Urinary bladder (tissue), 4 donors: ENCODE data around the gene SLC25A17. TPM values are rescaled to one million over a fixed set of nuclear protein-coding genes. Genes with fewer than 3 reads are reported as not detected.
A peak's percentile ranks its signal among the peaks of the same experiment; 100 is the strongest.
"Not testable (repeated sequence)": the region's sequence is repeated elsewhere in the genome, so short reads cannot be mapped to it uniquely, and the experiment has no call there.

ENCODE experiments used
- DNase-seq: peaks from one replicate; pipeline ENCODE4 v3.0.0-alpha.2; 2015; ENCODE audit errors: extremely low spot score
- H3K27ac ChIP-seq: one replicate; pipeline ENCODE4 v1.5.1; 2013; ENCODE audit warnings: low read depth, mild to moderate bottlenecking, moderate library complexity
- H3K36me3 ChIP-seq: one replicate; pipeline ENCODE4 v1.6.1; 2013; ENCODE audit warnings: mild to moderate bottlenecking, moderate library complexity; ENCODE audit not compliant: insufficient read depth
- H3K4me1 ChIP-seq: one replicate; pipeline ENCODE4 v1.6.1; 2013; ENCODE audit warnings: mild to moderate bottlenecking, moderate library complexity; ENCODE audit not compliant: insufficient read depth
- H3K4me3 ChIP-seq: one replicate; pipeline ENCODE4 v1.5.1; 2013; ENCODE audit warnings: low read depth, low read length
- WGBS: extraction: QIAGEN DNeasy Blood & Tissue Kit; methylation state at CpG from one replicate; pipeline ENCODE4 v1.1.7; 2013; 5-methylcytosine and 5-hydroxymethylcytosine counted together
- polyA plus RNA-seq: library from polyadenylated mRNA; stranded (reverse); fragments of 200-250 nt; gene quantifications from one replicate; pipeline ENCODE4 v1.2.3, GENCODE V29; 2013
- total RNA-seq: library from RNA; depleted of rRNA; stranded (reverse); fragments of >200 nt; gene quantifications from one replicate; pipeline ENCODE4 v1.2.3, GENCODE V29; 2014
- donor health status: healthy with polysubstance abuse.
- donor health status: healthy.

Gene SLC25A17
- total and polyA plus RNA-seq, 2 donors: 13.3 to 20.1 TPM

DNA sequence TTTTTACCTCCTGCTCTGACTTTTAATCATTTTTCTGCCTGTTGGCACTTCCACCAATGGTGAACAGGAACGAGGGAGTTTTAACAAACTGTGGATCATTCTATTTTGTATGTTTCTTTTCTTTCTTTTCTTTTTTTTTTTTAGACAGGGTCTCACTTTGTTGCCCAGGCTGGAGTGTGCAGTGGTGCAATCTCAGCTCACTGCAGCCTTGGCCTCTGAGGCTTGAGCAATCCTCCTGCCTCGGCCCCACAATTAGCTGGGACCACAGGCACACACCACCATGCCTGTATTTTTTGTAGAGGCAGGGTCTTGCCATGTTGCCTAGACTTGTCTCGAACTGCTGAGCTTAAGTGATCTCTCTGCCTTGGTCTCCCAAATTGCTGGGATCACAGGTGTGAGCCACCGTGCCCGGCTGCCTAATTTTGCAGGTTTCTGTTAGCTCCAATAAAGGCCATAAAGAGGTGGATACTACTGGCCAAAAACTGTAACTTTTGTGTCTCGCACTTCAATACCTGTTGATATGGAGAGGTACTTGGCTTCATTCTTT, 59.8 kb downstream of the SLC25A17 start:
- Histone ChIP-seq H3K27ac (no peak overlapping the region), H3K4me3 (no peak overlapping the region), H3K36me3 (no peaks in the 10 kb centered on the region), H3K4me1 (no peaks in the 10 kb centered on the region)
- 93% methylated on average over 6 of the region's 6 CpGs for WGBS
- DNase-seq: no peak

- not testable (repeated sequence) for H3K27ac ChIP-seq, H3K4me1 ChIP-seq
Measured at GRCh38 chr22:40758851-40759250, 60.3 kb downstream of the SLC25A17 start.

DNA sequence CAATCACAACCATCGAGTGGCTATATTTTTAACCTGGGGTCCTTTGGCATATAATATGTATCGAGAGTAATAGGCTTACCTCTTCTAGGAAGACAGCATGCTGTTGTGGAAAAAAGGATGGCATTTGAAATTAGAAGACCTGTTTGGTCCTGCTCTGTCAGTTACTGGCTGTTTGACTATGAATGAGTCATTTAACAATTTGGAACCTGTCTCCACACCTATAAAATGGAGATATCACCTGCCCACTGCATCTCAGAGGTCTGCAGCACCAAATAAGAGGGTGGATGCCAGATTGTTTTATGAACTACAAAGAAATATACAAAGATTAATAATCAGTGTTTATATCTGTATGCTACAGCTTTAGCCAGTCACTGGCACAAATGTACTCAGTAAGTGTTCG, 60.8 kb downstream of the SLC25A17 start:
- no peak overlapping the region for H3K27ac ChIP-seq
- DNase-seq: no peak
- H3K4me1 ChIP-seq: no peaks in the 10 kb centered on the region
- H3K4me3 ChIP-seq: no peak overlapping the region
- no peaks in the 10 kb centered on the region for H3K36me3 ChIP-seq
- 87% methylated on average over 3 of the region's 3 CpGs for WGBS

More at GRCh38 chr22:40758851-40759250, 60.3 kb downstream of the SLC25A17 start:
- not testable (repeated sequence) for H3K36me3 ChIP-seq, DNase-seq, H3K4me3 ChIP-seq
- 89% methylated on average over 13 of the region's 13 CpGs for WGBS

DNA sequence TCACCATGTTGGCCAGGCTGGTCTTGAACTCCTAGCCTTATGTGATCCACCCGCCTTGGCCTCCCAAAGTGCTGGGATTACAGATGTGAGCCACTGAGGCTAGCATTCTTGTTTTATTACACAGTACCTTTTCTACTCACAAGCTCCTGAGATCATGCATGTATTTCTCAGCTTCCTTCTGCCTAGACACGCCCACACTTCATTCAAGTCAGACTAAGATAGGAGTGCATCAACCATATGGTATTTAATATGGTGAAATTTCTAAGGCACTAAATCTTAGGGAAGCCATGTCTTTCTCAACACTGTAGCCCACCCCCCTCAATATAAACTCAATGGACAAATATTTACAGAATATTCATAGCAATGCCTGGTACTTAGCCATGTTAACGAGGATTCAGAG, 62.1 kb downstream of the SLC25A17 start:
- Histone ChIP-seq H3K4me1 (no peaks in the 10 kb centered on the region), H3K36me3 (no peaks in the 10 kb centered on the region), H3K4me3 (no peak overlapping the region), H3K27ac (peak overlapping the region; percentile 18)
- 85% methylated on average over 3 of the region's 3 CpGs for WGBS
- DNase-seq: no peak

GRCh38 chr22:40753114-40753513, 66.0 kb downstream of the SLC25A17 start:
- H3K4me1 ChIP-seq: no peaks in the 10 kb centered on the region
- H3K4me3 ChIP-seq: no peak overlapping the region
- no peak overlapping the region for H3K27ac ChIP-seq
- H3K36me3 ChIP-seq: no peaks in the 10 kb centered on the region
- WGBS: 97% methylated on average over 11 of the region's 11 CpGs
- no peak for DNase-seq

DNA sequence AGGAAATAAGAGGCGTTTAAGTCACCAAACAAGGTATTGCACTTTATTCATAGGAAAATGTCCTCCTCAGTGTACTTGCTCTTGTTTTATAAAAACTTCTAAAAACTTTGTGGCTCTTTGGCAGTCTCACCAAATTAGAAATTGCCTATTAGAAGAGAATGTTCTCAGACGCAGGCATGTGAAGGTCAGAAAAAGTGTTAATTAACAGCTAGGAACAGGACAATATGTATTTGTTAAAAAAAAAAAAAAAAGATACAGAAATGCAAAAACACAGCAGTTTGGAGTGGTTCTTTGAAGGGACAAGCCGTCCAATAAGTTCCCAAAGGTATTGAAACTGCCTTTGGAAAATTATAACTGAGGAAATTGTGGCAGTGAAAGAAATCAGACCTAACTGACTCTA, 67.9 kb downstream of the SLC25A17 start:
- H3K36me3 ChIP-seq: no peaks in the 10 kb centered on the region
- WGBS: 71% methylated on average over 3 of the region's 3 CpGs
- H3K4me1 ChIP-seq: no peaks in the 10 kb centered on the region
- DNase-seq: no peak
- no peak overlapping the region for H3K27ac ChIP-seq
- H3K4me3 ChIP-seq: no peak overlapping the region

GRCh38 chr22:40749829-40750228, 69.3 kb downstream of the SLC25A17 start:
- Histone ChIP-seq H3K4me3 (no peak overlapping the region), H3K4me1 (no peaks in the 10 kb centered on the region), H3K36me3 (no peaks in the 10 kb centered on the region), H3K27ac (no peak overlapping the region)
- DNase-seq: no peak

- no peaks in the 10 kb centered on the region for H3K4me1 ChIP-seq
- 92% methylated on average over 19 of the region's 19 CpGs for WGBS
- H3K36me3 ChIP-seq: no peaks in the 10 kb centered on the region
- no peak overlapping the region for H3K4me3 ChIP-seq
- H3K27ac ChIP-seq: no peak overlapping the region
- DNase-seq: no peak
Measured at GRCh38 chr22:40748388-40749355, 70.5 kb downstream of the SLC25A17 start.

DNA sequence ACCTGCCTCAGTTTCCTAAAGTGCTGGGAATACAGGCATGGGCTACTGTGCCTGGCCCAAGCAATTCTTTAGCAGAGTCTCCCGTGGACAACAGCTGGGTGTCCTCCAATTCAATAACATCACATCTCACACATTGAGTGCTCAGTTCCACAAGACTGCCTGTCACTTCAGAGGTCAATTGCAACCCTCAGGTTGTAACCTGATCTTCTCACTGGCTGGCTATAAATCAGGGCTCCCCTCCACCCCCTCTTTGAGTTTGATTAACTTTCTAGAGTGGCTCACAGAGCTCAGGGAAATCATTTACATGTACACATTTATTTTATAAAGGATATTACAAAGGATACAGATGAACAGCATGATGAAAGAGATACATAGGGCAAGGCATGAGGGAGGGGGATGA, 71.8 kb downstream of the SLC25A17 start:
- no peaks in the 10 kb centered on the region for H3K4me1 ChIP-seq
- DNase-seq: no peak
- H3K27ac ChIP-seq: no peak overlapping the region
- WGBS: 79% methylated on average over 1 of the region's 1 CpG
- H3K36me3 ChIP-seq: no peaks in the 10 kb centered on the region
- no peak overlapping the region for H3K4me3 ChIP-seq

DNA sequence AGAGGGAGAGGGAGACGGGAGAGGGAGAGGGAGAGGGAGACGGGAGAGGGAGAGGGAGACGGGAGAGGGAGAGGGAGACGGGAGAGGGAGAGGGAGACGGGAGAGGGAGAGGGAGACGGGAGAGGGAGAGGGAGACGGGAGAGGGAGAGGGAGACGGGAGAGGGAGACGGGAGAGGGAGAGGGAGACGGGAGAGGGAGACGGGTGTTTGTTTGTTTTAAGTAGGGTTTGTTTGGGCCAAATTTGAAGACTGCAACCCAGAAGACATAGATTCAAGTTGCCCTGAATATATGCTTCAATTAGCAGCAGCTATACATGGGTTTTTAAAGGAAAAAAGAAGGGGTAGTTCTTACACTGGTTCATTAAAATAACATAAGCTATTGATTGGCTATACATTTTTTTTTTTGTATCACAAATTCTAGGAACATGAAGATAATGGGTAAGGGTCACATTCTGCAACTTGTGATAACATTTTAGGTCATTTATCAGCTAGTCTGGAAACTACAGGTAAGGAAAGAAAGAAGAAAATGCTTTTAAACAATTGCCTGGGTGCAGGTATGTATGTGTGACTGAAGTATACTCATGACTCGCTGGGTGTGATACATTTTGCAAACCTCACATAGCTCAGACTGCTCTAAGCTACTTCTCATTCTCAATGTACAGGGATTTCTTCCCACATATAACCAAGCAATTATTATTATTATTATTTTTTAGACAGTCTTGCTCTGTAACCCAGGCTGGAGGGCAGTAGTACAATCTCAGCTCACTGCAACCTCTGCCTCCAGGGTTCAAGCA, 72.5 kb downstream of the SLC25A17 start:
- H3K27ac ChIP-seq: no peak overlapping the region

GRCh38 chr22:40743768-40744167, 75.4 kb downstream of the SLC25A17 start:
- Histone ChIP-seq H3K36me3 (no peaks in the 10 kb centered on the region), H3K4me1 (no peaks in the 10 kb centered on the region), H3K4me3 (no peak overlapping the region), H3K27ac (no peak overlapping the region)
- DNase-seq: no peak
- 83% methylated on average over 9 of the region's 9 CpGs for WGBS

More for the DNA sequence above, 72.5 kb downstream of the SLC25A17 start:
- WGBS: 42% methylated on average over 6 of the region's 12 CpGs
- Histone ChIP-seq H3K4me3 (no peak overlapping the region), H3K36me3 (no peaks in the 10 kb centered on the region), H3K4me1 (no peaks in the 10 kb centered on the region)
- no peak for DNase-seq

GRCh38 chr22:40741116-40741515, 78.0 kb downstream of the SLC25A17 start:
- Histone ChIP-seq H3K4me3 (no peak overlapping the region), H3K4me1 (no peaks in the 10 kb centered on the region), H3K27ac (no peak overlapping the region), H3K36me3 (no peaks in the 10 kb centered on the region)
- DNase-seq: no peak
- WGBS: 45% methylated on average over 4 of the region's 4 CpGs

- no peaks in the 10 kb centered on the region for H3K36me3 ChIP-seq
- H3K4me3 ChIP-seq: no peak overlapping the region
- H3K27ac ChIP-seq: no peak overlapping the region
- 47% methylated on average over 3 of the region's 3 CpGs for WGBS
- no peaks in the 10 kb centered on the region for H3K4me1 ChIP-seq
- no peak for DNase-seq
Measured at GRCh38 chr22:40739721-40740120, 79.4 kb downstream of the SLC25A17 start.
